GM12872 (cell line): Measurements from ENCODE around the gene MAP1B.

ENCODE experiments used
- CTCF ChIP-seq: IDR thresholded peaks from 3 replicates; pipeline ENCODE4 v1.5.1; 2011; ENCODE audit warnings: low read depth, mild to moderate bottlenecking, low read length, moderate library complexity; ENCODE audit not compliant: insufficient read depth

Gene MAP1B

GRCh38 chr5:72237879-72238278 is 130.6 kb downstream of the MAP1B start:
- no peak for TF ChIP-seq CTCF

- TF ChIP-seq CTCF: no peak
Measured at GRCh38 chr5:72238712-72239445, 131.6 kb downstream of the MAP1B start.

- TF ChIP-seq CTCF: no peak
Measured at GRCh38 chr5:72241346-72242003, 134.2 kb downstream of the MAP1B start.

- no peak for TF ChIP-seq CTCF
Measured at GRCh38 chr5:72242796-72243475, 135.7 kb downstream of the MAP1B start.

GRCh38 chr5:72243706-72244105 is 136.4 kb downstream of the MAP1B start:
- TF ChIP-seq CTCF: no peak

GRCh38 chr5:72244862-72245371 is 137.6 kb downstream of the MAP1B start:
- peak; percentile 72 for TF ChIP-seq CTCF

- no peak for TF ChIP-seq CTCF
Measured at GRCh38 chr5:72245546-72245945, 138.3 kb downstream of the MAP1B start.
